NCI-H2081 treated with DMSO at 0.1 percent for 48 hours (cell line): ENCODE results near the gene MYBPC1.

Experiments used
- DNase-seq: peaks from one replicate; lab custom pipeline; 2025; lab: John Stamatoyannopoulos, UW

MYBPC1 gene

DNA sequence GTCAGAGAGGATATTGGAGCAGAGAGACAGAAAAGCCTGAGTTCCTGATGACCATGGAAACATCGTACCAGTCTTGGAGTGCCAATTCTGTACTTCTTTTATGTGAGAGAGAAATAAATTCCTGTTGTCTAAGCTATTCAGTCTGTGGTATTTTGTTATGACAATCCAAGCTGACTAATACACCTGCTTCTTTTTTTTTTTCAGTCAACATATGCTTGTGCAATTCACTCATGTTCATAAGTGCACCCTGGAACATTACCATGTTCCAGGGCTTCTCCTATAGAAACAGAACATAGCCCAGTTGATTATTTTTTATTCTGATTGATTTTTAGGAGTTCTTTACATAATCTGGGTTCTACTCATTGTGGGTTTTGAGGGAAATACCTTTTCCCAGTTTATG lies 100.9 kb downstream of the MYBPC1 start:
- no peak for DNase-seq

GRCh38 chr12:101696251-101697196 lies 101.8 kb downstream of the MYBPC1 start:
- DNase-seq, result no peak

DNA sequence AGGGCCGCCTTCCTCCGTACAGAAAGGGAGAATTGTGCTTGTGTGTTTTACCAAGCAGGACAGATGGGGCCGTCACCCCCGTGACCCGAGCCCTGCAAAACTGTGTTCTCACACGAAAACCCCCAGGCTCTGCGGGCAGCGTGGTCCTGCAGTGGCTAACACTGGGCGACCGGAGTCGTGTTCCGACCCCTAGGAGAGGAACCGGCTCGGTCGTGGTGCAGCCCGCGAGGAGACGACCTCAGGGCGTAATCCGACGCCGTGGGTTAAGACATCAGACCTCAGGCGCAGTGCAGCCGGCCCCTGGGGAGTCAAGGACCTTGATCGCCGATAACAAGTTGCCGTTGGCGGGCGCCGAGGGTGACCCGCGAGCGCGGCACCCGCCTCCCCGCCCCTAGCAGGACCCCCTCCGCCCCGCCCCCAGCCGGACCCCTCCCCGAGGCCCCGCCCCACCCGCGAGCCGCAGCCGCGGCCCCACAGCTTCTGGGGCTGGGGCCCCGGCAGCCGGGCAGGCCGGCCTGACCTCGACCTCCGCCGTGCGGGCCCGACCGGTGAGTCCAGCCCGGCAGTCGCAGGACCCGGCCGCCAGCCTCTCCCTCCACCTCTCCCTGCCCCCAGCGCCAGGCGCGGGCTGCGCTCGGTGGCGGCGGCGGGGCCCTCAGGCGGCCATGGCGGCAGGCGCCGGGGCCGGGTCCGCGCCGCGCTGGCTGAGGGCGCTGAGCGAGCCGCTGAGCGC lies 102.6 kb downstream of the MYBPC1 start, which contains the start of gene CHPT1:
Gene CHPT1, plus strand, starts transcription at position 444 of the 733 bp plus-strand sequence. Its CDS starts 222 bp downstream, at position 666.
- no peak for DNase-seq

GRCh38 chr12:101697930-101698799 lies 103.4 kb downstream of the MYBPC1 start:
- no peak for DNase-seq

DNA sequence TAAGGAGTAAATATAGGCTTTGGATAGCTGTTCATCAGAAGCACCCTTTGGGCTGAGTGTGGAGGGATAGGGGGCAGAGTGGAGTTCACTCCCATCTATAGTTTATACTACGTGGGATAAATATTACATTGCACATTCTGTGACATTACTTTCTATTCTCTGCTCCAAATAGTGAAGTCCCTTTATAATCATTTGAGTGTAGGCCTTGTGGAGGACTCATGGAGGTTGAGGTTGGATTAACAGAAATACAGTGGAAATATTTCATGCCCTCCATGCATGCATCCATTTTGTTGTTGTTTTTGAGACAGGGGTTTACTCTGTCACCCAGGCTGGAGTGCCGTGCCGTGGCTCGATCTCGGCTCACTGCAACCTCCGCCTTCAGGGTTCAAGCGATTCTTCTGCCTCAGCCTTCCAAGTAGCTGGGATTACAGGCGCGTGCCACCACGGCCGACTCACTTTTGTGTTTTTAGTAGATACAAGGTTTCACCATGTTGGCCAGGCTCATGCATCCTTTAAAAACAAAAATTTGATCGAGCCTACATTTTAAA lies 104.1 kb downstream of the MYBPC1 start:
- no peak for DNase-seq

DNA sequence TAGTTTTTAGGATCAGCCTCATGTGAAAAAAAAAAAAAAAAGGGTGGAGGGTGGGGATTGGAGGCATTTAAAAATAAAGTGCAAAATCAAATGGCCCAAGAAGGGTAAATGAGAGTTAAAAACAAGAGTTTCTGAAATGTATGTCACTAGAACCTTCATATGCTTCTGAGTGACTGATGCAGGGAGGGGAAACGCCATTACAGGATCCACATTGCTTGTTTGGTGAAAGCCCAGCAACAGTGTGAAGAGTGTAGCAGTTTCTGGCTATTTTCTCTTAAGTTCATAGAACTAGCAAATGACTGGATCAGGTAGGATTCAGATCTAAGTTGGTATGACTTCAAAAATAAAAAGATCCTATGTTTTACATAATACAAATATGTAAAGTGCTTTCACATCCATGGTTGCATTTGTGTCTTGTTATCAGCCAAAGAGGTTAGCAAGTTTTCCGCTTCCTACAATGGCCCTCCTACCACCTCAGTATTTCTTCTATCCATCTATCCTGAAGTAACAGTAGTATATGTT lies 105.6 kb downstream of the MYBPC1 start:
- no peak for DNase-seq

- no peak for DNase-seq
These were observed 108.7 kb downstream of the MYBPC1 start for GRCh38 chr12:101703487-101703886.

DNA sequence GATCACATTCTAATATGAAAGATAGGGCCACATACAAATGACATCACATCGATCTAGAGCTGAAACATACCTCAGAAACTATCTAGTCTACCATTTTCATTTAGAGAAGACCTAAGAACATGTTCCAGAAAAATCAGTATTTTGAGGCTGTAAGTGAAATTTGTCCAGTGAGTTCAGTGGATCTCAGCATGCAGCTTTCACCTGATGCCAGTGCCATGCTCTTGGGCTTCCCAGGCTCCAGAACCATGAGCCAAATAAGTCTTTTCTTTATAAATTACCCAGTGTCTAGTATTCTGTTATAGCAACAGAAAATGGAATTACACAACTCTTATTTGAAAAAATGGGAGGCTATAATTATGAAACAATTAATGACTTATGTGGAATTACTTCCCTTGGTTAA lies 111.6 kb downstream of the MYBPC1 start:
- DNase-seq, result no peak

- no peak for DNase-seq
These were observed 112.5 kb downstream of the MYBPC1 start for GRCh38 chr12:101707131-101707782.

DNA sequence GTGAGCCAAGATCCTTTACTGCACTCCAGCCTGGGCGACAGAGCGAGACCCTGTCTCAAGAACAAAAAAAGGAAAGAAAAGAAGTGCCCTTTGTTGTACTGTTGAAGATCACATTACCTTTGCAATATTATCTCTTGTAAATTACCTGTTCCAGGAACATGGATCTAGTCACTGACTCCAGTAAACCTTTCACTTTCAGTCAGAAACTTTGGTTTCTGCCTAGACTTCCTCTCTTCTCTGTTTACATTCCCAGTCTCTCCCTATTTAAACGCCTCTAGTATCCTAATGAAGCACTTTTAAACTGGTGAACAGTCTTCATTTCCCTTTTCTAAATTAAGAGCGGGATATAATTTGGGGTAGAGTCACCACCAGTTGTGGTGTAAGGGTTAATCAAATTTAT lies 115.5 kb downstream of the MYBPC1 start:
- DNase-seq, result no peak

- DNase-seq, result no peak
These were observed 118.4 kb downstream of the MYBPC1 start for GRCh38 chr12:101713059-101713682.

DNA sequence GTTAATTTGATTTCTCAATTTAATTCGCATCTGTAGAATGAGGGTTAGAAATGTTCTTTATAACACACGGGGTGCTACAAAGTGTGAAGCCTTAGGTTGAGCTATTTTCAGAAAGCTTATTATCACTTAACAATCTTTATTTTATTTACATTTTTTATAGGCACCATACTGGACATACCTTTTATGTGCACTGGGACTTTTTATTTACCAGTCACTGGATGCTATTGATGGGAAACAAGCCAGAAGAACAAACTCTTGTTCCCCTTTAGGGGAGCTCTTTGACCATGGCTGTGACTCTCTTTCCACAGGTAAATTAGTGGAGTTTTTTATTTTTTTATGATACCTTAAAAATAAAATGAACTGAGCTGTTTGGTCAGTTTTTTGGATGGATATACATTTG lies 119.2 kb downstream of the MYBPC1 start:
- DNase-seq, result no peak

DNA sequence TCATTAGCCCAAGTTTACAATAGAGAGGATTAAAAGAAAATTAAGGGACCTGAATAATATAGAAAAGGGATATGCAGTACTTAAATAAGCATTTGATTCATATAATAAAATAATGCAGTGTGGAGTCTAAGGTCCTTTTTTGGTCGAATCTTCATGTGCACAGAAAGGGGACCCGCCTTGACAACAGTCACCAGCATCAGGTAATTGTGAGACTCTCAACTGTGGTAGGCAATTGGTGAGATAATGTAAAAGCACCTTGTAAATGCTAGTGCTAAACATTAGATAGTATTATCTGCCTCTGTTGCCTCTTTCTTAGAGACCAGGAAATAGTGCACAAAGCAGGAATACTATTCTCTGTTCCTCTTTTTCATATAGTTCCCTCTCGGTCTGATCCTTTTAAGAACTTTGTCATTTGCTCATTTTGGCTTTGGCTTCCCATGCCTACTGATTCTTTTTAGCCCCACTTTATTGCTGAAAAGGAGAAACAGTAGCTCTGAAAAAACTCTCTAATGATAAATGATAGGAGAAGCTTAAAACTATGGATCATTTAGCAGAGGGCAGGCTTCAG lies 120.2 kb downstream of the MYBPC1 start:
- no peak for DNase-seq

DNA sequence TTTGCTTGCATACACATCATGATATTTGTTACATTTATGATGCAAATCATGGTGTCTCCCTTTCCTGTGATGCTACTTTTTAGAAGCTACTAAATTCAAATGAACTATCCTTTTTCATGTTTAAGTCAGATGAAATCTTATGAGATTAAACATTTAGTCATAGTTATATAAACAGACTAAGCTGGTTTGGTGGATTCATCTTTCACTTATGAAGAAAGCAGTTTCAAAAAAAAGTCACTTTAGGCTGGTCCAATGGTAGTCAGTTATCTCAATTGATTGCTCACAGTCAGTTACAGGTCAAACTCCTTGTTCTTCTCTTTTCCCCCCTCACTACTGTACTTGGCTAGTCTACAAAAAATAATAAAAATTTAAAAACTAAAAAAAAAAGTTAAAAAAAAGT lies 124.8 kb downstream of the MYBPC1 start:
- no peak for DNase-seq

DNA sequence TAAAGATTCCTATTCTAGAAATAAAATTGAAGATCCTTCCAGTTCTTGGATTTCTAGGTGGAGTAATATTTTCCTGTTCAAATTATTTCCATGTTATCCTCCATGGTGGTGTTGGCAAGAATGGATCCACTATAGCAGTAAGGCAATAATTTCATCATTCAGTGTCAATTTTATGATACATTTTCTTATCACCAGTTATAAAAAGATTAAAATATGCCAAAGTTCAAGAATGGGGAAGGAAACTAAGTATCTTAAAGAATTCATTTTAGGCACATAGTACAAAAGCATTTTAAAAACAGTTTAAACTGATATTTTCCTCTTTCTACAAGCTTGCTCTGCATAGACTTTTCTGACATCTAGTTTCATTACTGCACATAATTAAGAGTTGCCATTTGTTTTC lies 125.3 kb downstream of the MYBPC1 start:
- DNase-seq, result no peak

GRCh38 chr12:101722392-101722791 lies 127.6 kb downstream of the MYBPC1 start:
- DNase-seq, result no peak

DNA sequence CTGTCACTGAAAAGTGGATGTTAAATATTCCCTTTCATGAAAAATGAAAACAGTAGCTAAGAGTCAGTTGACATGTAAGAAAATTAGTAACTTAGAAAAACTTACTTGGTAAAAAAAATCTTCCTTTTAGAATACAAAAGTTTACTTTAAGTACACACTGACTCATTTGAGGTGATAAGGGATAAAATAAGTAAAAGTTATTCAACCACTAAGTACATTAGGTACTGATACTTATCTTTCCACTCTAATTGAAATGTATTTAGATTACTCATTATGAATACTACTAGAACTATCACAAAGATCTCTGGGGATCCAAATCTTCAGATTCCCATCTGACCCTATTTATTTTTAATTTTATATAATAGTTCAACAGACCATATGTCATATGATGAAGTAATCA lies 132.3 kb downstream of the MYBPC1 start:
- DNase-seq, result no peak

DNA sequence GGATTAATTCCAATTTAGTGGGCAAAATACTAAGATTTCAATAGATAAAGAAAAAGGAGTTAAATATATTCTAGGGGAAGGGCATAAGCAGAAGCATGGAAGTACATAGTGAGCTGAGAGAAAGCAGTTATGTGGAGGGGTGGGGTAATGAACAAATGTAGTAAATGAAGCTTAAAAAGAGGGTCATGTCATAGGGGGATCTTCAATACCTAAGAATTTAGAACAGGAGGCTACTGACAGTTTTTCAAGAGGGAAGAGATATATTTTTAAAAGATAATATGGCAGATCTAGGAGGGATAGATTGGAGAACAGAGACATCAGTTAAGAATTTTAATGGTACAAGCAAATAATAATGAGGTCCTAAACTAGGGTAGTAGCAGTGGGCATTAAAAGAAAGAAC lies 135.1 kb downstream of the MYBPC1 start:
- DNase-seq, result no peak

DNA sequence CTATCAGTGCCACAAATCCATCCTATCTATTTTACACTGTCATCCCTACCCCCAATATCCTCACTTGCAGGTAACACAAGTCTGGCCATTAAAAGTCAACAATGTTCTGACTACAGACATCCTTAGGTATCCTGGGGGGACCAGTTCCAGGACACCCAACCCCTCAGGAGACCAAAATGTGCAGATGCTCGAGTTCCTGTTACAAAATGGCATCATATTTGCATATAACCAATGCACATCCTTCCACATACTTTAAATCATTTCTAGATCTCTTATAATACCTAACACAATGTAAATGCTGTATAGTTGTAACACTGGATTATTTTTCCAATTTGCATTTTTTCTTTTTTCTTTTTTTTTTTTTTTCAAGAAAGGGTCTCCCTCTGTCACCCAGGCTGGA lies 137.5 kb downstream of the MYBPC1 start:
- no peak for DNase-seq

DNA sequence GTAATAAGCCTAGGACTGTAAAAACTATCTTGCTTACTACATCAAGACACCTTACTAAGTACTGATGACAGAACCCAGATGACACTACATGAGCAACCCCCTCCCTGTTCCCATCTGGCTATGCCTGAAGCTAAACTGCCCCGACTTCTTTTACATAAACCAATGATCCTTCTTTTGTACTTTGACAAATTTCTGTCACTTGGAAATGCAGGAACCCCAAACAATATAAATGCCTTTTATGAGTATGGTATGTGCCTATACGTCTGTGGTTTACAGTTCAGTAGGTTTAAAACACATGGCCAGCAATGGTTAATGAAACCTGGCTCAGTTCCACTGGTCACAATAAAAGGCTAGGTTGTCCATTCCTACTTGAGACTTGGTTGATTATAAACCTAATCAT lies 138.4 kb downstream of the MYBPC1 start:
- DNase-seq, result no peak
